Activated CD8-positive, alpha-beta memory T cell treated with anti-CD3 and anti-CD28 coated beads for 48 hours (primary cell): ENCODE measurements around the gene ERBB4.

Experiments
- DNase-seq, 3 experiments: peaks; one replicate each; pipeline ENCODE4 v3.0.0-alpha.2; 2020; ENCODE audit warnings: low read depth in 2 of 3, low spot score in 2 of 3

ERBB4 gene

DNA sequence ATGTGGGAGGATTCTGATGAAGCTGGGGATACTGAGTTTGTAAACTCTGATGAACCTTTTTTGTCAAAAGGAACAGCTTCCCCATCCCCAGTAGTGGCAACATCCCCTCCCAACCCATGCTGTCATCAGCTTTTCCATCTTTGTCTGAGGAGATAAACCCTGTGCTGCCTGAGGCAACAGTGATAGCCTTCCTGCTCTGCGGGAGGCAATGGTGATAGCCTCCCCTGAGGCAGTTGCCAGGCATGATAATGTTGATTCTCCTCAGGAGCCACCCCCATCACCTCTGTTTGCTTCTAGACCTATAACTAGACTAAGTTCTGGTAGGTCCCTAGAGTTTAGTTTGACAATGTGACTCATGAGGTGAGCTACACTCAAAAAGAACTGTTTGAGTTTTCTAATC, 97.5 kb downstream of the ERBB4 start:
- no peak for DNase-seq

DNA sequence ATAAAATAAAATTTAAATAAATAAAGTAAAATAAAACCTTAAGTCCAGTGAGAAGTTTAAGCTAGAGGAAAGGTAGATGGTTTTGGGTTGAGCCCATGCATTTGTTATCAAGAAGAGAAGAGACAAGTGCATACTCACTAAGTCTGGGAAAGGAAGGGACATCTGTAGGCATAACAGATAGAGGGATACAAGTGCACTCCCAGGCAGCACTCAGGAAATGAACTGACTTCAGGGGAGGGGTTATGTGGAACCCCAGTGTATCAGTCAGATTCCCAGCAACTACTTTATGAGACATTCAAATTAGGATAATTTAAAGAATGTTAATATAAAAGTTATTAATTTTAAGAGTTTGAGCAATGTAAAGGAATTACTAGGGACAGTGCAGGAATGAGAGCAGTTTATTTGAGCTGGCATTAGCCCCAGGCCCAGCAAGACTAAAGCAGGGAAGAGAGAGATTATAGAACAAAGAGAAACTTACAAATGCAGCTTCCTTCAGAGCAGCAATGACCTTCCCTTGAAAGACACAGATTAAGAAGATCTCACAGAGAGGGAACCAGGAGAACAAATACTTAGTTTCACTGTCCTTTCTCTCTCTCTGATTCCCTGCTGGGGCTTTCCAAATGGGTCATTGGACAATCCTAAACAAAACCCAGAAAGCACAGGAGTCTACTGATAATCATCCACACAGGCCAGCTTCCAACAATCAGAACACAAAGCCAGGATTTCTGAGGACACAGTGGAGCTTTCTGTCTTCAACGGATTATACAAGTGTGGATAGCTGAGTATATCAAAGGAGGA, 109.7 kb downstream of the ERBB4 start:
- no peak for DNase-seq

- DNase-seq = no peak
Measured at GRCh38 chr2:212427638-212428037, 111.0 kb downstream of the ERBB4 start.

DNA sequence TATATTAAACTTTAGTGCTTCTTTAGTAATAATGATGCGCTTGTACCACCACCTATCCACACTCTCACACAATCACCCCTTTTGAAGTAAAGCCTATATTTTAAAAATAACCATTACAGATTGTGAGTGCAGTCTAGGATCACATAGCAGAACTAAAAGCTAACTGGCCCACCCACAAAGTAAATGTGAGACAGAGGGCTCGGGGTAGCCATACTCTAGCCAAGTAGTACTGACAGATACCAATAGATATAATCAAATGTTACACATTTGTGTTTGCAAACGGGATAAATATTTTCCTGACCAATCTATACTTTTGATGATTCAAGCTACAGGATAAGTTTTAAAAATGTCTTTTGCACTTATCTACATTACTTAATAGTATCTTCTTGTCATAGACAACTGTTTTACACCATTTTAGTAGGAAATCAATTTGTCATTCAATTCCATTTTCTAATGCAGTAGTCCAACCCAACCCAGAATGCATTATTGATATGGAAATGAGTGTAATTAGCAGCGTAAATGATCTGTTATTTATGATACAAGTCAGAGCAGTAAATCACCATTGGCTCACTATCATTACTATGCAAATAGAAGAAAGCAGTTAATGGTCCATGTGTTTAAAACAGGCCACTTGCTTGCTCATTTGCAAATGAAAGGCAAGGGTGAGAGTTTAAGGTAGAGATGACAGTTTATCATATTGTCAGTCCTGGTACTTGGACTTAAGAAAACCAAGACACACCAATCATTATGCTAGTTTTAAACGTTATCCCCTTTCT, 111.8 kb downstream of the ERBB4 start:
- DNase-seq = no peak

DNA sequence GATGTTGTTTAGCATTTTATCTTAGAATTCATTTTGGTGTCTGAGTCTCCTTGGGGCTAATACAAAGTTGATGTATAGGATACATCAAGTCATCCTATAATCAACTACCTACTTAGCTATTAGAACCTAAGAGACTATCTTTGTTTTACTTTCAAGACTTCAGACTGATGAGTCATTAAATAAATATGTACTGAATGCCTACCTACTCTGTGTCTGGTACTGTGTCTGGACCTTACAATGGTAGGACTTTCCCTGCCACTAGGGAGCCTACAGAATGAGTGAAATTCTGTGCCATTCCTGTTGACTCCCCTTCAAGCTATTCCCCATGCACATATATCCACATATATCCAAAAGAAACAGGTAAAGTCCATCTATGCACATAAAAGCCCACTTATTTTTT, 114.5 kb downstream of the ERBB4 start:
- no peak for DNase-seq

- DNase-seq = no peak
Measured at GRCh38 chr2:212423089-212423488, 115.5 kb downstream of the ERBB4 start.

GRCh38 chr2:212421556-212422334, 116.9 kb downstream of the ERBB4 start:
- DNase-seq = no peak

GRCh38 chr2:212416086-212416485, 122.5 kb downstream of the ERBB4 start:
- no peak for DNase-seq

DNA sequence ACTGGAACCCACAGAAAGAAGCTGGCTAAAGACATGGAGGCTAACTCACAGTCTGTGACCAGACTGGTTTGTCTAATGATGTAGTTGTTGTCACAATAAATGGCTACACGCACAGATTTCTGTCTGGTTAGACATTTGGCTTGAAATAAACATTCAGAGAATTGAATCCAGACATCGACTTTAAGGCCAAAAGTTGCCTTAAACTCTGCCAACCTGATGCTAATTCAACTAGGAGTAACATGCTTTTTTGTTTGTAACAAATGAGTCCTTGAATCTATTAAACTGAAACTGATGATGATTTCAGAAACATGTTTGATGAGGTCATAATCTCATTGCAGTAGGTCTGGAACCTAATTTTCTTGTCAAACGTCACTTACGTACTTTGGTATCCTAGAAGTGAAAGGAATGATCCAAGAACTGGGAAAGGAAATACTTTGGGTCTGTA, 123.8 kb downstream of the ERBB4 start:
- no peak for DNase-seq

DNA sequence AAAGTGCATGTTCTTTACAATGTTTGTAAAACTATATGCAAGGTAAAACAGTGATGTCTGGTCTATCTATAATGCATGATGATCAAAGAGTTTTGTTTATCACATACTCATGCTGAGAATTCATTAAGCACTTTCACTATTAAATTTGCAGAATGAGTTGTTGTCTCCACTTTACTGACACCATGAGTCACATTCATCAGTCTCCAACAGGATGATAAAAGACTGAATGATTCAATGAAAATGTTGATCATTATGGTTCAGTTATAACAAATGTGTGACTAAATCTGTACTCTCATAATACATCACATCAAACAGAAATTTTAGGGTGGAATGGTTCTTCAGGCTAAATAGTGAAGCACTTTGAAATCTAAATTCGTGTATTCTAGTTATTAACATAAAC, 129.0 kb downstream of the ERBB4 start:
- DNase-seq = no peak

DNA sequence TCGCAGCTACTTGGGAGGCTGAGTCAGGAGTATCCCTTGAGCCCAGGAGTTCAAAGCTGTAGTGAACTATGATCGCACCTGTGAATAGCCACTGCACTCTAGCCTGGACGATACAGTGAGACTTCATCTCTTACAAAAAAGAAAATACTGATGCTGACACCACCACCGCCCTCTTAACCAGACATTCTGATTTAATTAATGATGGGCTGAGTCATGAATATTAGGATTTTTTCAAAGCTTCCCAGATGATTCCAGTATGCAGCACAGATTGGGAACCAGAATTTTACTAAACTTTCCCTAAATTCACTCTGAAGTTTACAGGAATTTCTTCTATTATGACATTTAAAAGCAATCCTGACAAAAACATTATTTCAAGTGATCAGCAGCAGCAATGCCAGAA, 130.1 kb downstream of the ERBB4 start:
- no peak for DNase-seq

GRCh38 chr2:212406716-212407115, 131.9 kb downstream of the ERBB4 start:
- no peak for DNase-seq

- no peak for DNase-seq
Measured at GRCh38 chr2:212402316-212402715, 136.3 kb downstream of the ERBB4 start.

- no peak for DNase-seq
Measured at GRCh38 chr2:212398316-212398715, 140.3 kb downstream of the ERBB4 start.

DNA sequence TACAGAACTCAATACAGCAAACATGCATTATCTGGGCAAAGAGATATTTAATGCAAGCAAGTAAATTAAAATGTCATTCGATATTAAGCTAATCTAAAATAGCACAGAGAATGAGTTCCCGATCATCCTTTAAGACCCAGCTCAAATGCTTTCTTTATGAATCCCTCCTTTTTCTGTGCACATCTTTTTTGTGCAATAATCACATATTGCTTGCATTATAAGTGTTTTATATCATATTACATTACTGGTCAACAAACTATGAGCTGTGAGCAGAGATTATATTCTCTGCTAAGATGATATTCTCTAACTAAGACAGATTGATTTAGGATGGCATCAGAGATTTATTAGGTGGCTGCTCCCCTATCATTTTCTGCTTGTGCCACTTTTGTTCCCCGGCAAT, 146.1 kb downstream of the ERBB4 start:
- DNase-seq = no peak

- DNase-seq = no peak
Measured at GRCh38 chr2:212392043-212392442, 146.6 kb downstream of the ERBB4 start.

- no peak for DNase-seq
Measured at GRCh38 chr2:212387146-212387545, 151.5 kb downstream of the ERBB4 start.

DNA sequence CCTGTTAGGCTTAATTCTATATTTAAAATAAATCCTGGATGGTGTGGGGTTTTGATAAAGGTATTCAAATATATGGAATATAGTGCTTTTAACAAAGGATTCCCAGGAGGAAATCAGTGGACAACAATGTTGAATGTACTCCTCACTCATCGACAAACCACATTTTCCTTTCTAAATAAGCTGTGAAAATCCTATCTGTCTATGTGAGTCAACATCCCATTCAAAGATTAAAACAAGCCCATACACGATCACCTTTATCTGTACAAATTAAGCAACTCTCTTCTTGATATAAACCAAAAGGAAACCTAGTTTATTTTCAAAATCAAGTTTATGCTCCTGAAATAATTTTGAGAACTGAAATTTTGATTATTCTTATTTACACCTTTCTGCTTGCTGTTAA, 153.4 kb downstream of the ERBB4 start:
- no peak for DNase-seq

GRCh38 chr2:212384027-212384426, 154.6 kb downstream of the ERBB4 start:
- DNase-seq = no peak

DNA sequence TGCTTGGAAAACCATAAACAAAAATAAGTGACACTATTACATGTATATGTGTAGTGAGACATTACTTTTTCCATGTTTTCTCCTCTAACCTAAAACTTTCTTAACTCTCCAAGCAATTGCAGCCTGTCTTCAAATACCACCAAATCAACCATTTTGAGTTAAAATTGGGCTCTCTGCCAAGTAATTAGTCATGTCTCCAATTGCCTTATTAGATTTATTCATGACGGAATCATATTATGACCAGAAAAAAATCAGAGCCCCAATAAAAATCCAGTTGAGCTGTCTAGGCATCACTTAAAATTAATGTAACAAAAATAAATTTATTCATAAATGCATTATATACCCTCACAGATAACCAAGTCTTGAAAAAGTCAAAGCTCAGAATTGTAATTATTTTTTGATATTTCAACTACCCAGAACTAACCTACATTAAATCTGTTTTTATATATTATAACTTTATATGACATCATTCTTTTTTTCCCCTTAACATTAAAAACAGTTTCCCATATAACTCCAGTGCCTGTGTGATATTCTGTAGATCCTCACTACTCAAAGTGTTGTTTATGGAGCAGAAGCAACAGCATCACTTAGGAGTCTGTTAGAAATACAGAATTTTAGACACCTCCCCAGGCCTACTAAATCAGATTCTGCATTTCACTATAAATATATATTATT, 157.0 kb downstream of the ERBB4 start:
- DNase-seq = no peak

DNA sequence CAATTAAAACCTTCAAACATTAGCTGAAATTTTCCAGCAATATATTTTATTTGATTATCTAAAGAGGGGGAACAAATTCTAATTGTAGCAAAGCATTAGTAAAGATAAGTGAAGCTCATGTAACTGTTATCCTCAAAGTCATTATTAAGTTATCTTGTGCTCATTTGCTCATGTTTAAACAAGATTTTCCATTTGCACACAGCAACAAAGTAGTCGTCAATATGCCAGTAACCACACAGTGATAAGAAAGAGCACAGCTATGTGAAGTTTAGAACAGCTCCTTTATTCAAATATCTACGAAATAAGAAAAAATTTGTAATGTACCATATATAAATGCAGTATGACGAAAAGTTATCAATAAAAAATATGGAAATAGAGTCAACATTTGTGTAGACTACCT, 159.5 kb downstream of the ERBB4 start:
- no peak for DNase-seq
